HG02943 (cell line): ENCODE results near the gene ZNF593OS.

ENCODE experiments used
- ATAC-seq: cut with Tn5 transposase; IDR thresholded peaks from one replicate; pipeline ENCODE4 v1.9.1; 2021; ENCODE audit warnings: mild to moderate bottlenecking, low read depth, moderate library complexity; ENCODE audit not compliant: unreplicated experiment

Gene ZNF593OS

DNA sequence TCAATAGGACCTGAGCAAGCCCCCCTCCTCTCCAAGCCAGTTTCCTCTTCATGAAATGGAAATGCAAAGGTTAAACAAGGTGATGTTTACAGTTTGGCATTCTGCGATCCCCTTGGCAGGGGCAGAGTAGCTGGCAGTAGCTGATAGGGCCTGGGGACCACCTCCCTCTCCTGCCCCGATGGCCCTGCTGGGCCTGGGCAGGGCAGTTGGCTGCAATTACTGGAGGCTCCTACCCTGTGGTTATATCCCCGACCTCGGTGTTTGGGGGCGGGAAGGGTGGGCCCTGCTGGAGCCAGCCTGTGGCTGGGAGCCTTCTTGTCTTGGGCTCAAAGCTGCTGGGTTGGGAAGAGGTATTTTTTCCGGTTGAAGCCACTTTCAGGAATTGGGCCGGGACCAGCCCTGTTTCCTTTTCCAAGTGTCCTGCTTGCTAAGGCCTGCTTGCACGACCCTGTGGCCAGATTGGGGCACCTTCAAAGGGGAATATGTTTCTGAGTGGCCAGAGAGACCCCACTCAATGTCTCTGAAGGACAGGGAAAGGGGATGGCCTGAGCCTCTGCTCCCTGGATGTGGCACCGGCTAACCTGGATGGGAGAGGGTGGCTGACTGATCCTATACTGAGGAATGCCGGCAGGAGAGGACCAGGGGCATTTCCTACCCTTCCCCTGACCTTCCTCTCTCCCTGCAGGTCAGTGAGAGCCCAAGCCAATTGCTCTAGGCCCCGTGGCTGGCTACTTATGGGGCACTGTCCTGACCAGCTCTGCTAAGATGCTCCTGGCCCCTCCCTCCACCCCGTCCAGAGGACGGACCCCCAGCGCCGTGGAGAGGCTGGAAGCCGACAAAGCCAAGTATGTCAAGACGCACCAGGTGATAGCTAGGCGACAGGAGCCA lies 10.9 kb downstream of the ZNF593OS start:
- ATAC-seq, result no peak

- no peak for ATAC-seq
These were observed 11.9 kb downstream of the ZNF593OS start for GRCh38 chr1:26159743-26160039.

- no peak for ATAC-seq
These were observed 12.5 kb downstream of the ZNF593OS start, which contains the start of gene FAM110D for GRCh38 chr1:26158908-26159742. Gene FAM110D, plus strand, starts transcription at chr1:26159079. Its CDS starts 2,213 bp downstream, at chr1:26161292.

DNA sequence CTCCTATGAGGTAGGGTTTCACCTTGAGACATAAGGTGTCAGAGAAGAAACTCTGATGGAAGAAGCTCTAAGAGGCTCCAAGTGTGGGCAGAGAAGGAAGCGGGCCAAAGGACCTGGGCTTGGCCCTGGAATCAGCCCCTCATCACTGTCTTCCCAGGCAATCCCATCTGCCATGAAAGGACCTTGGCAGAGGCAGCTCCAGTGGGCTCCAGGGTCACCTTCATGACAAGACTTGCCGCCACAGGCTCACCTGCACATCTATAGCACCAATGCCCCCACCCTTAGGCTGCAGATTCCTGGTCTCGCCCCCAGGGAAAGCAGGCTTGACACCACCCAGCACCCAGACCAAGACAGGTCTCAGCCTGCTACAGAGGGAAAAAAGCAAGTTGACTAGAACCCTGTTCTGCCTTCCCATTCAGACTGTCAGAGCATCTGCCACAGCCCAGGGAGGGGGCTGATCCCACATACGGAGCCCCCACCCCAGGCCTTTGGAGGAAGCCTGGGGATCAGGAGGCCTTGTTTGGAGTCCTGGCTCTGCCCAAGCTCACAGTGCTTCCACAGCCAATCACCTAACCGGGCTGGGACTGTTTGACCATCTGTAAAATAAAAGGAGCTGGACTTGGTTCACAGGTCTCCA lies 13.2 kb downstream of the ZNF593OS start:
- ATAC-seq, result no peak

DNA sequence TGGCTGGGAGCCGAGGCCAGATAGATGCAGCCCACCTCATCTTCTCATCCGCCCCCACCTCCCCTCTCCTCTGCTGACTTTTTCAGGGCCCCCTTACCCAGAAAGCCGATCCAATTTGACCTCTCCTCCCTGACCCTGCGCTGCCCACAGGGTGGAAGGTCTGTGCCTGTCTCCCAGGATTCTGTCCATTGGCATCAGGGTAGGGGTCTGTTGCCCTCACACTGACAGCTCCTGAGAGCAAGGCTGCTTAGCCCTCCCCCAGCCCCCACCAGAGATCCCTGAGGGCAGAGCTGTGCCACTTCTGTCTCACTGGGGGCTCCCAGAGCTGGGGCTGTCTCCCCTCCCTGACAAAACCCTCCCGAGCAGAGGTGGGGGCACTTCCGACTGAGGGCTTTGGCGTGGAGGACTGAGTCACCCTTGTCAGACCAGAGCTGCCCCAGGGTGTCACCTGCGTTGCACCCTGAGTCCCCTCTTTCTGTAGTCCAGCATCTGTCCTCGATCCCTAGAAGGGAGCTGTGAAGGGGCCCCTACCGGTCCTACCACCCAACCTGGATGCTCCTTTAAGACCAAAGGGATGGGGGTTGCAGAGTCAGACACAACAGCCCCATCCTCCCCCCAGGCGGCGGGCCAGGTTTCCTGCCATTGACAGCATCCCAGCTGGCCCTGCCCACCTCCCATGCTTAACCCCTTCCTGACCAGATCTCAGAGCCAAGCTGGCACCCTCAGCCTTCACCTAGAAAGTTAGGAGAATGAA lies 15.2 kb downstream of the ZNF593OS start:
- no peak for ATAC-seq

GRCh38 chr1:26155370-26156284 lies 16.0 kb downstream of the ZNF593OS start:
- ATAC-seq, result no peak

GRCh38 chr1:26154750-26155149 lies 16.9 kb downstream of the ZNF593OS start:
- ATAC-seq, result no peak

GRCh38 chr1:26153966-26154532 lies 17.6 kb downstream of the ZNF593OS start:
- ATAC-seq, result no peak

DNA sequence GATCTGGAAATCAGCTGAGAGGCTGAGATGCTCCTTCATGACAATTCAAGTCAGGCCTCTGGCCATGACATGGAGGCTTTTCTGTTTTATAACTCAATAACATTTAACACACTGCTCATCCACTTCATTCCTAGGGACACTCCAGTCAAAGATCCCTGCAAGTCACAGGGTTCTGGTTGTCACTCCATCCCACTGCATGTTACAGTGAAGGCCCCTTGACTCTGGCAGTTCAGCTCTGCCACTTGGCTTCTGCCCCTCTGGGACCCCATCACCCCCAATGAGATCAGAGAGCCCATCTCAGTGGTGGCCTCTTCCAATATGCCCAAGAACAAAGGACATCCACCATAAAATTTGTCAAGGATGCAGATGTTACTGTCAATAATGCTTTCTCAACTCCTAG lies 22.7 kb downstream of the ZNF593OS start:
- no peak for ATAC-seq

DNA sequence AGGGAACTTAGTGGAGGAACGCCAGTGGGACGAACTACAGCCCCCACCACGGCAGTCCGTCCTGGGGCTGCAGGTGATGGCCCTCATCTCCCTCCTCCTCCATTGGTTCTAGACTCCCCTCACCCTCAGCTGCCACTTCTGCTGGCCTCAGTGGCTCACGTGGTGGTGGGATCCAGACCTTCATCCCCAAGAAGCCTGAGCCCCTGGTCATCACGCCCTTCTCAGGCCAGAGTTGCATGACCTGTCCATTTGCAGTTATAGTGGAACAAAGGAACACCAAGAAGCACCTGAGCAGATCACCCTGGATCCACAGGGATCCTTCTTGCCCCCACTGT lies 25.7 kb downstream of the ZNF593OS start:
- no peak for ATAC-seq

- ATAC-seq, result no peak
These were observed 26.3 kb downstream of the ZNF593OS start for GRCh38 chr1:26145041-26145959.

DNA sequence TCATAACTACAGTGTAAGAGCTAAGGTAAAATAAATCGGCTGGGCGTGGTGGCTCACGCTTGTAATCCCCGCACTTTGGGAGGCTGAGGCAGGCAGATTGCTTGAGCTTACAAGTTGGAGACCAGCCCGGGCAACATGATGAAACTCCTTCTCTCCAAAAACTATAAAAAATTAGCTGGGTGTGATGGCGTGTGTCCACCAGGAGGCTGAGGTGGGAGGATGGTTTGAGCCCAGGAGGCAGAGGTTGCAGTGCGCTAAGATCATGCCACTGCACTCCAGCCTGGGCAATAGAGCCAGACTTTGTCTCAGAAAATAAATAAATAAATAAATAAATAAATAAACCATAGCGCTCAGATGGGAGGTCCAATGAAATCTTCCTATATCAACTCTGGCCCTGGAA lies 29.5 kb downstream of the ZNF593OS start:
- no peak for ATAC-seq

DNA sequence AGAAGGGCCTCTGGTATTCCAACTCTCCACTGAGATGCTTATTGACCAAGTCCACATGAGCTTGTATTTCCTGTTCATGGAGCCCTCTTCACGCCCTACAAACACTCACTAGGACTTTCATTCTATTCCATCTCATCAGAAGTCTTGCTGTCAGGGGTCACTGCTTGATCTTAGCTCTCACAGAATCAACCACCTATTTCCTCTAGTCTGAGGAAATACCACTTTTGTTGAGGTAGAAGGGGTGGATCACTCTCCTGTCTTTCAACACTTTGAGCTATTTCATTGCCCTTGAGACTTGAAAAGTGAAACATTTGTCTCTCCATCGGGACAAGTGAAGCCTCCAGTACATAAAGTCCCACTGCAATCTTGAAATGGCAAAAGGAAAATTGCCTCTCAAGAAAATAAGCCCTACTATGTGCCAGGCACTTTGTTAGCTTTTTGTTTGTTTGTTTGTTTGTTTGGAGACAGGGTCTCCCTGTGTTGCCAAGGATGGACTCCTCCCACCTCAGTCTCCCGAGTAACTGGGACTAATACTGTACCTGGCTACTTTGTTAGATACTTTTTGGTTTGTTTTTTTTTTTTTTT lies 32.6 kb downstream of the ZNF593OS start:
- no peak for ATAC-seq

DNA sequence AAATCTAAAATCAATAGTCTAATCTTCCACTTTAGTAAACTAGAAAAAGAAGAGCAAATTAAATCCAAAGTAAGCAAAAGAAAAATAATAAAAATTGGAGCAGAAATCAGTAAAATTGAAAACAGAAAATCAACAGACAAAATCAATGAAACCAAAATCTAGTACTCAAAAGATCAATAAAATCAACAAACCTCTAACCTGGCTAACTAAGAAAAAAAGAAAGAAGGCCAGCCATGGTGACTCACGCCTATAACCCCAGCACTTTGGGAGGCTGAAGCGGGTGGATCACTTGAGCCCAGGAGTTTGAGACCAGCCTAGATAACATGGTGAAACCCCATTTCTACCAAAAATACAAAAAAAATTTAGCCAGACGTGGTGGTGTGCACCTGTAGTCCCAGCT lies 37.2 kb downstream of the ZNF593OS start:
- ATAC-seq, result no peak

DNA sequence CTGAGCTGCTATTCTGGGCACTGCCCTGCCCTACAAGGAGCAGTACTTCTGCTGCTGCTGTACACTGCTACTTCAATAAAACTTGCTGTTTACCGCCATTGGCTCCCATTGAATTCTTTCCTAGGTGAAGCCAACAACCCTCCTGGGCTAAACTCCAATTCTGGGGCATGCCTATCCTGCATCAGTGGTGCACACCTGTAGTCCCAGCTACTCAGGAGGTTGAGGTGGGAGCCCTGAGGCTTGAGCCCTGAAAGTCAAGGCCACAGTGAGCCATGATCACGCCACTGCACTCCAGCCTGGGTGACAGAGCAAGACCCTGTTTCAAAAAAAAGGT lies 38.8 kb downstream of the ZNF593OS start:
- no peak for ATAC-seq

- no peak for ATAC-seq
These were observed 39.4 kb downstream of the ZNF593OS start for GRCh38 chr1:26132128-26132833.

GRCh38 chr1:26130695-26131094 lies 40.9 kb downstream of the ZNF593OS start:
- no peak for ATAC-seq
